Stomach smooth muscle (tissue), 2 donors: ENCODE measurements around the gene PPP3CA.

Source experiments
- H3K27ac ChIP-seq: one replicate; pipeline ENCODE4 v1.7.0; 2013; ENCODE audit warnings: mild to moderate bottlenecking, low read length, inconsistent platforms
- H3K27me3 ChIP-seq, 2 donors: one replicate each; pipeline ENCODE4 v1.7.0; 2013; ENCODE audit warnings: low read length in 2 of 2; ENCODE audit not compliant: insufficient read depth in 2 of 2, control insufficient read depth in 1 of 2
- H3K36me3 ChIP-seq, 2 donors: one replicate each; pipeline ENCODE4 v1.7.0; 2013; ENCODE audit warnings: low read length in 2 of 2; ENCODE audit not compliant: control insufficient read depth in 2 of 2, insufficient read depth in 2 of 2
- H3K4me1 ChIP-seq: one replicate; pipeline ENCODE4 v1.7.0; 2013; ENCODE audit warnings: low read length; ENCODE audit not compliant: control insufficient read depth, insufficient read depth
- H3K4me3 ChIP-seq, 2 donors: one replicate each; pipeline ENCODE4 v1.7.0; 2013; ENCODE audit warnings: low read length in 2 of 2
- H3K9ac ChIP-seq, 2 donors: one replicate each; pipeline ENCODE4 v1.7.0; 2013; ENCODE audit warnings: low read length in 2 of 2, mild to moderate bottlenecking in 1 of 2
- H3K9me3 ChIP-seq, 2 donors: one replicate each; pipeline ENCODE4 v1.7.0; 2013; ENCODE audit warnings: low read length in 2 of 2; ENCODE audit not compliant: control insufficient read depth in 2 of 2
- donor health status: healthy.
- donor health status: Pancreatic carcinoma.

The PPP3CA gene

GRCh38 chr4:101157415-101158133 lies 189.8 kb downstream of the PPP3CA start:
- H3K36me3 ChIP-seq = no peaks in the 10 kb centered on the region

GRCh38 chr4:101156619-101157310 lies 190.6 kb downstream of the PPP3CA start:
- Histone ChIP-seq H3K4me3 (no peak overlapping the region), H3K9ac (no peak overlapping the region), H3K36me3 (no peaks in the 10 kb centered on the region), H3K4me1 (no peaks in the 10 kb centered on the region), H3K27me3 (no peaks in the 10 kb centered on the region), H3K9me3 (no peaks in the 10 kb centered on the region), H3K27ac (no peak overlapping the region)

More at GRCh38 chr4:101157415-101158133, 189.8 kb downstream of the PPP3CA start:
- no peaks in the 10 kb centered on the region for H3K27me3 ChIP-seq
- no peaks in the 10 kb centered on the region for H3K9me3 ChIP-seq
- H3K9ac ChIP-seq = peak overlapping the region in 1 of 2 donors; percentile 39
- no peaks in the 10 kb centered on the region for H3K4me1 ChIP-seq
- no peak overlapping the region for H3K4me3 ChIP-seq
- no peak overlapping the region for H3K27ac ChIP-seq

GRCh38 chr4:101155945-101156344 lies 191.4 kb downstream of the PPP3CA start:
- Histone ChIP-seq H3K9me3 (no peaks in the 10 kb centered on the region), H3K4me1 (no peaks in the 10 kb centered on the region), H3K27ac (no peak overlapping the region), H3K36me3 (no peaks in the 10 kb centered on the region), H3K9ac (no peak overlapping the region), H3K27me3 (no peaks in the 10 kb centered on the region), H3K4me3 (no peak overlapping the region)

GRCh38 chr4:101155368-101155767 lies 192.0 kb downstream of the PPP3CA start:
- no peak overlapping the region for H3K4me3 ChIP-seq
- H3K9ac ChIP-seq = no peak overlapping the region
- no peaks in the 10 kb centered on the region for H3K9me3 ChIP-seq
- no peak overlapping the region for H3K27ac ChIP-seq
- no peaks in the 10 kb centered on the region for H3K4me1 ChIP-seq
- no peaks in the 10 kb centered on the region for H3K27me3 ChIP-seq
- no peaks in the 10 kb centered on the region for H3K36me3 ChIP-seq

- no peak overlapping the region for H3K4me3 ChIP-seq
- H3K27me3 ChIP-seq = no peaks in the 10 kb centered on the region
- no peaks in the 10 kb centered on the region for H3K4me1 ChIP-seq
- no peaks in the 10 kb centered on the region for H3K36me3 ChIP-seq
- H3K27ac ChIP-seq = no peak overlapping the region
- H3K9ac ChIP-seq = no peak overlapping the region
- no peaks in the 10 kb centered on the region for H3K9me3 ChIP-seq
Observed at GRCh38 chr4:101153653-101154052, 193.7 kb downstream of the PPP3CA start.

GRCh38 chr4:101152521-101152920 lies 194.8 kb downstream of the PPP3CA start:
- no peak overlapping the region for H3K27ac ChIP-seq
- H3K36me3 ChIP-seq = no peaks in the 10 kb centered on the region
- H3K4me1 ChIP-seq = no peaks in the 10 kb centered on the region
- H3K9ac ChIP-seq = no peak overlapping the region
- no peaks in the 10 kb centered on the region for H3K9me3 ChIP-seq
- no peak overlapping the region for H3K4me3 ChIP-seq
- H3K27me3 ChIP-seq = no peaks in the 10 kb centered on the region

- Histone ChIP-seq H3K9ac (no peak overlapping the region), H3K4me1 (no peaks in the 10 kb centered on the region)
Observed at GRCh38 chr4:101148551-101148950, 198.8 kb downstream of the PPP3CA start.

GRCh38 chr4:101147283-101147682 lies 200.0 kb downstream of the PPP3CA start:
- no peaks in the 10 kb centered on the region for H3K9me3 ChIP-seq
- no peak overlapping the region for H3K4me3 ChIP-seq
- no peaks in the 10 kb centered on the region for H3K4me1 ChIP-seq
- no peak overlapping the region for H3K27ac ChIP-seq
- H3K9ac ChIP-seq = no peak overlapping the region
- H3K27me3 ChIP-seq = no peaks in the 10 kb centered on the region
- no peaks in the 10 kb centered on the region for H3K36me3 ChIP-seq

More at GRCh38 chr4:101148551-101148950, 198.8 kb downstream of the PPP3CA start:
- no peak overlapping the region for H3K4me3 ChIP-seq
- no peaks in the 10 kb centered on the region for H3K27me3 ChIP-seq
- H3K9me3 ChIP-seq = no peaks in the 10 kb centered on the region
- no peaks in the 10 kb centered on the region for H3K36me3 ChIP-seq
- H3K27ac ChIP-seq = no peak overlapping the region

GRCh38 chr4:101145021-101145420 lies 202.3 kb downstream of the PPP3CA start:
- Histone ChIP-seq H3K4me1 (no peaks in the 10 kb centered on the region), H3K9me3 (no peaks in the 10 kb centered on the region), H3K9ac (no peak overlapping the region), H3K36me3 (no peaks in the 10 kb centered on the region), H3K27me3 (no peaks in the 10 kb centered on the region), H3K27ac (no peak overlapping the region), H3K4me3 (no peak overlapping the region)

- H3K27me3 ChIP-seq = no peaks in the 10 kb centered on the region
- H3K4me3 ChIP-seq = no peak overlapping the region
- no peaks in the 10 kb centered on the region for H3K4me1 ChIP-seq
- no peaks in the 10 kb centered on the region for H3K9me3 ChIP-seq
- no peak overlapping the region for H3K27ac ChIP-seq
- no peak overlapping the region for H3K9ac ChIP-seq
- no peaks in the 10 kb centered on the region for H3K36me3 ChIP-seq
Observed at GRCh38 chr4:101142259-101142658, 205.1 kb downstream of the PPP3CA start.

- no peak overlapping the region for H3K9ac ChIP-seq
- H3K9me3 ChIP-seq = no peaks in the 10 kb centered on the region
- H3K27ac ChIP-seq = no peak overlapping the region
- no peaks in the 10 kb centered on the region for H3K27me3 ChIP-seq
- H3K4me1 ChIP-seq = no peaks in the 10 kb centered on the region
- no peak overlapping the region for H3K4me3 ChIP-seq
- no peaks in the 10 kb centered on the region for H3K36me3 ChIP-seq
Observed at GRCh38 chr4:101141855-101142254, 205.5 kb downstream of the PPP3CA start.
